Heart right ventricle (tissue), 16 donors: ENCODE results near the gene NUBPL. TPM values are rescaled to one million over a fixed set of nuclear protein-coding genes. Genes with fewer than 3 reads are reported as not detected.

Experiments used
- ATAC-seq, 8 donors: fragments of 200-7000 bp; cut with Tn5 transposase; one replicate each; pipeline ENCODE4 v1.9.1; 2020; ENCODE audit warnings: mild to moderate bottlenecking in 8 of 8, moderate library complexity in 8 of 8, moderate number of reproducible peaks in 1 of 8
- DNase-seq, 2 donors: peaks; one replicate each; pipeline ENCODE4 v3.0.0-alpha.2; 2020
- H3K27ac ChIP-seq, 10 donors: fragments of 200-600 bp; sonication (generic) in 2 of 10; one replicate each; pipeline versions ENCODE4 v1.5.0 to v1.8.0; 2020 to 2022; ENCODE audit warnings: mild to moderate bottlenecking in 3 of 10
- H3K27me3 ChIP-seq, 7 donors: fragments of 200-600 bp; one replicate each; pipeline ENCODE4 v1.8.0; 2021 to 2022; ENCODE audit warnings: mild to moderate bottlenecking in 2 of 7
- H3K36me3 ChIP-seq, 9 donors: fragments of 200-600 bp; sonication (generic) in 1 of 9; one replicate each; pipeline versions ENCODE4 v1.5.0 to v1.8.0; 2020 to 2022; ENCODE audit warnings: mild to moderate bottlenecking in 2 of 9
- H3K4me1 ChIP-seq, 9 donors: fragments of 200-600 bp; sonication (generic) in 1 of 9; one replicate each; pipeline versions ENCODE4 v1.5.0 to v1.8.0; 2020 to 2022; ENCODE audit warnings: mild to moderate bottlenecking in 4 of 9
- H3K4me3 ChIP-seq, 10 donors: fragments of 200-600 bp; sonication (generic) in 2 of 10; one replicate each; pipeline versions ENCODE4 v1.5.0 to v1.8.0; 2020 to 2022; ENCODE audit warnings: mild to moderate bottlenecking in 7 of 10, moderate library complexity in 2 of 10
- H3K9me3 ChIP-seq, 11 donors: fragments of 200-600 bp in 10 of 11; sonication (generic) in 2 of 11; one replicate each; pipeline versions ENCODE4 v1.5.0 to v1.8.0; 2013 to 2022; ENCODE audit warnings: mild to moderate bottlenecking in 2 of 11, control low read depth in 1 of 11, moderate library complexity in 1 of 11
- WGBS, 2 donors: extraction: QIAGEN DNeasy Blood & Tissue Kit; methylation state at CpG; one replicate each; pipeline ENCODE4 v1.1.7; 2013; ENCODE audit warnings: inconsistent platforms in 1 of 2; 5-methylcytosine and 5-hydroxymethylcytosine counted together
- intact Hi-C, 10 donors: fragments of 100-400 bp; cut with DNase I; formaldehyde crosslinking; loops; one replicate each; pipeline versions ENCODE4 v1.11.1 to v1.14.2; 2022
- polyA plus RNA-seq, 2 donors: library from polyadenylated mRNA; stranded (reverse); fragments of 200-250 nt; gene quantifications; one replicate each; pipeline ENCODE4 v1.2.3, GENCODE V29; 2013
- total RNA-seq, 10 donors: library from RNA; stranded (reverse); fragmentation: NEBNext Ultra II Directional in 3 of 10; extraction: Animal tissue kit (Norgen Biotek cat#: 25700) in 3 of 10; gene quantifications; one replicate each; pipeline versions ENCODE4 v1.2.1 to v1.2.4, GENCODE V29; 2021 to 2023
- TF ChIP-seq, protein P1 (sequence below), 9 donors: fragments of 200-600 bp; sonication (generic) in 2 of 9; IDR thresholded peaks; one replicate each; pipeline versions ENCODE4 v1.5.0 to v1.8.0; 2021 to 2022; ENCODE audit warnings: antibody characterized with exemption in 9 of 9, mild to moderate bottlenecking in 5 of 9, moderate library complexity in 1 of 9
- donor health status: Arrhythmogenic right ventricular cardiomyopathy.
- donor health status: ischemic (EF 13 %, LVEDD 7.1; RV severe dilation, severe dysfunction).
- donor health status: healthy with polysubstance abuse.
- donor health status: DM: no; HTN: yes; CAD: no.
- donor health status: DM: no; HTN: no; CAD: no.
- donor health status: ischemic (EF 25% LVEDD 6.9; RV normal size, moderate dysfunction).
- donor health status: ischemic (EF 25% LVEDD 5.7; RV mildly dilated, moderate dysfunction).
- donor health status: healthy.
- donor health status: DM: yes; HTN: yes; CAD: no.
- donor health status: Ischemic cardiomyopathy.
- donor health status: ischemic (EF 35%, LVEDD 5.7; RV mildly dilated, moderate dysfunction).
- donor health status: nonischemic (EF 11% LVEDD 7.7; RV severe dilation, severe dysfunction).
- donor health status: DM: yes; HTN: yes; CAD: no.
- donor health status: PGD.
- donor health status: ischemic (EF 29% LVEDD 5.4; RV normal size, mild dysfunction).
- donor health status: nonischemic (EF 23%, LVEDD 6.1; RV moderate dilation, normal function).

NUBPL gene
- total and polyA plus RNA-seq, 12 donors, result 4.0 to 32.0 (median 24.1) TPM

DNA sequence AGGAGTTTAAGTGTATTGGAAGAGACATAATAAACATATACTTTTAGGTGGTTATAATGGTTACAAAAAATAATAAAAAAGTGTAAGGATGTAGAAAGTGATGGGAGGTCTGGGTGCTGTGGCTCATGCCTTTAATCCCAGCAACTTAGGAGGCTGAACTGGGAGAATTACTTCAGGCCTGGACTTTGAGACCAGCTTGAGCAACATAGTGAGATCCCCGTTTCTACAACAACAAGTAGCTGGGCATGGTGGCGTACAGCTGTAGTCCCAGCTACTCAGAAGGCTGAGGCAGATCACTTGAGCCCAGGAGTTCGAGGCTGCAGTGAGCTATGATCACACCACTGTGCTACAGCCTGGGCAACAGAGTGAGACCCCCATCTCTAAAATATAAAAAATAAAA lies 19.0 kb downstream of the NUBPL start:
- ATAC-seq, result no peak

DNA sequence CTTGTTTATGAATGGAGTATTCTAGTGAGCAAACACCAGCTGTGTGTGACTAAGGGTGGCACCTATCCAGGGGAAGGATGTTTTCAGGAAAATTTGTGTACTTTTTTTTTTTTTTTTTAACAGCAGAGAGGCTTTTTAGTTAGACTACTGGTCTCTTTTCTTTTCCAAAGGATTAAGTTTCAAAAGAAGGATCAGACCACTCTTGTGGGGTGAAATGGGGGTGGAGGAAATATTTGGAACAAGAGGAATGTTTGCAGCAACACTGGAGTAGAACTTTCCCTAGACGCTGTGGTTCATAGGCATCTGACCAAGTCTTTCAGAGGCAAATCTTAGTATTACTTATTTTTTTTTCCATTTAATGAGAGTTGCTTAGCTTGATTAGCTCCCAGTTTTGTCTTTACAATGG lies 21.1 kb downstream of the NUBPL start:
- TF ChIP-seq, protein P1, sequence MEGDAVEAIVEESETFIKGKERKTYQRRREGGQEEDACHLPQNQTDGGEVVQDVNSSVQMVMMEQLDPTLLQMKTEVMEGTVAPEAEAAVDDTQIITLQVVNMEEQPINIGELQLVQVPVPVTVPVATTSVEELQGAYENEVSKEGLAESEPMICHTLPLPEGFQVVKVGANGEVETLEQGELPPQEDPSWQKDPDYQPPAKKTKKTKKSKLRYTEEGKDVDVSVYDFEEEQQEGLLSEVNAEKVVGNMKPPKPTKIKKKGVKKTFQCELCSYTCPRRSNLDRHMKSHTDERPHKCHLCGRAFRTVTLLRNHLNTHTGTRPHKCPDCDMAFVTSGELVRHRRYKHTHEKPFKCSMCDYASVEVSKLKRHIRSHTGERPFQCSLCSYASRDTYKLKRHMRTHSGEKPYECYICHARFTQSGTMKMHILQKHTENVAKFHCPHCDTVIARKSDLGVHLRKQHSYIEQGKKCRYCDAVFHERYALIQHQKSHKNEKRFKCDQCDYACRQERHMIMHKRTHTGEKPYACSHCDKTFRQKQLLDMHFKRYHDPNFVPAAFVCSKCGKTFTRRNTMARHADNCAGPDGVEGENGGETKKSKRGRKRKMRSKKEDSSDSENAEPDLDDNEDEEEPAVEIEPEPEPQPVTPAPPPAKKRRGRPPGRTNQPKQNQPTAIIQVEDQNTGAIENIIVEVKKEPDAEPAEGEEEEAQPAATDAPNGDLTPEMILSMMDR (IDR thresholded peaks at IDR 0.05), result no peak
- H3K4me1 ChIP-seq, result peaks cover 0 to 62% (median 36%) of the 10 kb centered on the region in 9 donors
- 39 to 53% methylated on average over 1 of the region's 1 CpG for WGBS, 2 donors
- no peak overlapping the region for H3K4me3 ChIP-seq
- H3K27ac ChIP-seq, result peak overlapping the region in 7 of 10 donors; percentile 15 to 54 (median 39)
- DNase-seq (peak in 1 of 2 donors; percentile 55), ATAC-seq (peak in 7 of 8 donors; percentile 57 to 77 (median 71))
- H3K9me3 ChIP-seq, result no peaks in the 10 kb centered on the region
- intact Hi-C loops, result no loop called here
- H3K27me3 ChIP-seq, result no peaks in the 10 kb centered on the region
- no peaks in the 10 kb centered on the region for H3K36me3 ChIP-seq

More for the DNA sequence above, 19.0 kb downstream of the NUBPL start:
- Histone ChIP-seq H3K9me3 (no peaks in the 10 kb centered on the region), H3K27ac (no peak overlapping the region), H3K4me3 (no peak overlapping the region), H3K36me3 (peaks cover 0 to 6% (median 0%) of the 10 kb centered on the region in 9 donors), H3K27me3 (no peaks in the 10 kb centered on the region), H3K4me1 (peaks cover 0 to 64% (median 36%) of the 10 kb centered on the region in 9 donors)
- WGBS, 2 donors, result 97 to 99% methylated on average over 3 of the region's 3 CpGs
- intact Hi-C loops, result no loop called here
- TF ChIP-seq, protein P1 (IDR thresholded peaks at IDR 0.05), result no peak
- no peak for DNase-seq

DNA sequence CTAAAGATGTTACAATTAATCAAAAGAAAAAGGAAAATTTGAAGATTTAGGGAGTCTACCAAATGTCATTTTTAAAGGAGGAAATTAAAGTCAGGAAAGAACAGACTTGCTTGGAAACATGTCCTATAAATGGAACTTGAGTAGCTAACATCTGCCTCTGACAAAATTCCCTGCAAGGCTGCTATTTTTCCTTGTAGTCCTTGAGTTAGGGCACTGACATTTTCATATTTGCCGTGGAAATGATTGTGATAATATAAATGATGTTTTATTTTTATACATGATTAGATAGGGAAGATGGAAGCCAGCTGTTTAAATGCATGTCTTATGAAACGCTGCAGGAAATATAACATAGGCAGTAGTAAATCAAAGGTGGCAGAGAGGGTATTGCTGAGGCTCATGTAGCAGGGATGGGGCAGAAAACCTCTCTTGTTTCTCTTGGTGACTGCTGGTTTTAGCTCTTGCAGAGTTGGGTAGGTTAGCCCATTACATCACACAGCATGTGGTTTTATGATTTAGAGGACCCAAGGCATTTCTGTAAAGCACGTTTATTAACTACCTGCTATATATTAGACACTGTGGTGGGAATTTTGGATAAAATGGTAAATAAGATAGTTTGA lies 21.7 kb downstream of the NUBPL start:
- H3K36me3 ChIP-seq, result no peaks in the 10 kb centered on the region
- no peak for DNase-seq
- H3K4me3 ChIP-seq, result no peak overlapping the region
- TF ChIP-seq, protein P1 (IDR thresholded peaks at IDR 0.05), result no peak
- 35 to 36% methylated on average over 3 of the region's 3 CpGs for WGBS, 2 donors
- H3K9me3 ChIP-seq, result no peaks in the 10 kb centered on the region
- no peaks in the 10 kb centered on the region for H3K27me3 ChIP-seq
- peak in 1 of 8 donors; percentile 52 for ATAC-seq
- peaks cover 0 to 56% (median 35%) of the 10 kb centered on the region in 9 donors for H3K4me1 ChIP-seq
- intact Hi-C loops, result no loop called here
- H3K27ac ChIP-seq, result peak overlapping the region in 7 of 10 donors; percentile 15 to 54 (median 39)

DNA sequence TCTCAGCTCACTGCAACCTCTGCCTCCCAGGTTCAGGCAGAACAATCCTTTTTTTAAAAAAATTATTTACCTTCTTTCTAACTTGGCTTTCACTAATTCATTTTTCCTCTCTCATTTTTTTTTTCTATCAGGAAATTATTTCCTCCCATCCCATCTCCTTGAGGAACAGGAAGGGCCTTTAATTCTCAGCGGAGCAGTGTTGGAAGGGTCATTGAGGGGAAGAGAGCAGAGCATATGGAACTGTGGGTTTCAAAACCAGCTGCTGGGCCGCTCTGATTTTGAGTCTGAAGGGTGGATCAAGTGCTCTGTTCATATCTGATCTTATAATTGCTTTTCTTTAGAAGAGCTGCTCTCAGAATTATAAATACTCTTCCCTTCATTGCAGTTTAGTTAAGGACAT lies 29.0 kb downstream of the NUBPL start:
- intact Hi-C loops, result no loop called here
- Histone ChIP-seq H3K27ac (peak overlapping the region in 3 of 10 donors; percentile 13 to 50 (median 31)), H3K27me3 (no peaks in the 10 kb centered on the region), H3K9me3 (no peaks in the 10 kb centered on the region), H3K36me3 (no peaks in the 10 kb centered on the region), H3K4me3 (no peak overlapping the region), H3K4me1 (peaks cover 0 to 16% (median 0%) of the 10 kb centered on the region in 9 donors)
- peak in 1 of 2 donors; percentile 14 for DNase-seq
- peak in 2 of 8 donors; percentile 38 to 48 for ATAC-seq
- TF ChIP-seq, protein P1 (IDR thresholded peaks at IDR 0.05), result no peak
- 44 to 59% methylated on average over 2 of the region's 2 CpGs for WGBS, 2 donors
